Peyer's patch (tissue), 4 donors: ENCODE results near the gene MIPOL1.

Experiments used
- CTCF ChIP-seq, 6 experiments: fragments of 450-650 bp in 4 of 6; fragments of 200-600 bp in 2 of 6; sonication (generic) in 1 of 6; IDR thresholded peaks; one replicate each; pipeline ENCODE4 v1.5.1; 2017 to 2019; ENCODE audit warnings: antibody characterized with exemption in 6 of 6, mild to moderate bottlenecking in 3 of 6, moderate library complexity in 1 of 6
- POLR2A ChIP-seq, 2 donors: fragments of 450-650 bp; IDR thresholded peaks; one replicate each; pipeline ENCODE4 v1.5.1; 2017; ENCODE audit warnings: antibody characterized with exemption in 2 of 2, mild to moderate bottlenecking in 2 of 2, moderate library complexity in 2 of 2

GRCh38 chr14:37399517-37399916, 201.8 kb downstream of the MIPOL1 start:
- no peak for TF ChIP-seq POLR2A (IDR thresholded peaks at IDR 0.05)
- TF ChIP-seq CTCF (IDR thresholded peaks at IDR 0.05), result no peak
